Suprapubic skin (tissue), 4 donors: ENCODE data around the gene CLEC18A. TPM values are rescaled to one million over a fixed set of nuclear protein-coding genes. Genes with fewer than 3 reads are reported as not detected.
A peak's percentile ranks its signal among the peaks of the same experiment; 100 is the strongest.
"Not testable (repeated sequence)": the region's sequence is repeated elsewhere in the genome, so short reads cannot be mapped to it uniquely, and the experiment has no call there.

Source experiments
- DNase-seq, 2 donors: peaks; one replicate each; pipeline ENCODE4 v3.0.0-alpha.2; 2019; ENCODE audit warnings: low spot score in 2 of 2
- H3K27ac ChIP-seq: fragments of 200-600 bp; sonication (generic); one replicate; pipeline ENCODE4 v1.5.1; 2019
- H3K27me3 ChIP-seq: fragments of 200-600 bp; sonication (generic); one replicate; pipeline ENCODE4 v1.5.1; 2019
- H3K36me3 ChIP-seq: fragments of 200-600 bp; sonication (generic); one replicate; pipeline ENCODE4 v1.5.1; 2019
- H3K4me1 ChIP-seq: fragments of 200-600 bp; sonication (generic); one replicate; pipeline ENCODE4 v1.5.1; 2019
- H3K4me3 ChIP-seq: fragments of 200-600 bp; sonication (generic); one replicate; pipeline ENCODE4 v1.5.1; 2019; ENCODE audit warnings: mild to moderate bottlenecking
- H3K9me3 ChIP-seq: fragments of 200-600 bp; sonication (generic); one replicate; pipeline ENCODE4 v1.5.1; 2019
- EP300 ChIP-seq: sonication (generic); formaldehyde crosslinking; IDR thresholded peaks from one replicate; pipeline ENCODE4 v1.6.1; 2017; ENCODE audit warnings: antibody characterized with exemption
- POLR2A ChIP-seq, 2 donors: fragments of 450-650 bp; IDR thresholded peaks; one replicate each; pipeline ENCODE4 v1.6.1; 2017; ENCODE audit warnings: antibody characterized with exemption in 2 of 2, mild to moderate bottlenecking in 2 of 2, moderate library complexity in 2 of 2
- POLR2AphosphoS5 ChIP-seq, 3 donors: sonication (generic); formaldehyde crosslinking; IDR thresholded peaks; one replicate each; pipeline ENCODE4 v1.6.1; 2017; ENCODE audit warnings: antibody characterized with exemption in 3 of 3
- WGBS: methylation state at CpG from one replicate; pipeline ENCODE4 v1.1.5; 2018; 5-methylcytosine and 5-hydroxymethylcytosine counted together
- total RNA-seq, 4 donors: library from RNA; depleted of rRNA; stranded (reverse); fragments of >200 nt; gene quantifications; one replicate each; pipeline ENCODE4 v1.1.0, GENCODE V29; 2016
- TF ChIP-seq, protein P1 (sequence below), 2 donors: fragments of 200-600 bp in 1 of 2; fragments of 450-650 bp in 1 of 2; sonication (generic) in 1 of 2; IDR thresholded peaks; one replicate each; pipeline ENCODE4 v1.5.1; 2016 to 2019; ENCODE audit warnings: antibody characterized with exemption in 2 of 2, mild to moderate bottlenecking in 1 of 2, moderate library complexity in 1 of 2

Gene CLEC18A
- total RNA-seq, result 1 to 10 TPM in 3 of 4 donors, under 1 TPM in 1; 0.87 to 2.9 (median 1.5) TPM

DNA sequence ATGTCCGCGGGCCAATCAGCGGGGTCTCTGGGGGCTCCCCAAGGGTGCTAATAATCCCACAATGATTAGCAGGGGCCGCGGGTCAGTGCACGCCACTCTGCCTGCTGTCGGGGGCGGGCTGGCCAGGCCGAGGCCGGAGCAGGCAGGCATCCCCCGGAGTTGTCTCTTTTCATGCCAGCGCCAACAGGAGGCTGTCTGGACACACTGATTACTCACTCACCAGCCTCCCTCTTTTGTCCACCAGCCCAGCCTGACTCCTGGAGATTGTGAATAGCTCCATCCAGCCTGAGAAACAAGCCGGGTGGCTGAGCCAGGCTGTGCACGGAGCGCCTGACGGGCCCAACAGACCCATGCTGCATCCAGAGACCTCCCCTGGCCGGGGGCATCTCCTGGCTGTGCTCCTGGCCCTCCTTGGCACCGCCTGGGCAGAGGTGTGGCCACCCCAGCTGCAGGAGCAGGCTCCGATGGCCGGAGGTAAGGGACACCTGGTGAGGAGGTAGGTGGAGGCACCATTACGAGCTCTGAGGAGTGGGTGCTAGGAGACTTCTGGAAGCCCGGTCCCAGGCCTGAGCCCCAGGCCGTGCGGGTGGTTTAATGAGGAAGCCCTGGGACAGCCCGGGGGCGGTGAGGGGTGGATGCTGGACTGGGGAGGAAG lies at the start of gene CLEC18A:
CLEC18A (plus strand) TSS at position 318 of the 655 bp plus-strand sequence; CDS start at position 351, 33 bp downstream.
- no CpG with 5 or more reads among the region's 26 CpGs for WGBS
- H3K27me3 ChIP-seq, H3K36me3 ChIP-seq, H3K9me3 ChIP-seq, H3K4me1 ChIP-seq, H3K4me3 ChIP-seq, DNase-seq, H3K27ac ChIP-seq: not testable (repeated sequence)

DNA sequence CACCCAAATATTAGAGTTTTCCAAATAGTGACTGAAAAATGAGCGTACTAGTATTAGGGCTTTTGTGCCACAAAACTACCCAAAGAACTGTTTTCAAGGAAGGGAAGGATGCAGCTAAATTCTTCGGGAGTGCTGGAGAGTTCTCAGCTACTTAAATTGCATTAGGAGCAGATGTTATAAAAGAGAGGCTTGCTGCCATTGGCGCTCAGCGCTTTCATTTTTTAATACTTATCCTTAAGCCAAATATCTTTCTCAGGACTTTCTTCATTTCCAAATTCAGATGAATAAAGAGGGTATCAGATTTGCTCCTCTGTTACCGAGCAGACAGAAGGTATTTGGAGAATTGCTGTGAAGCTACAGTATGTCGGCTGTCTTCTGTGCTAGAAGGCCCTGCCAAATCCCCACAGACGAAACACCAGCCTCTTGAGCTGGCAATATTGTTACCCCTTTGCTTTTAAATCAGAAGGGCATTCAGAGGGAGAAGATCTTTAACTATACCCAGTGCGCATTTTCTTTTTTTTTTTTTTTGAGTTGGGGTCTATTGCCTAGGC lies 47.2 kb upstream of the CLEC18A start:
- peaks cover 5% of the 10 kb centered on the region for H3K36me3 ChIP-seq
- DNase-seq, result peak in 1 of 2 donors; percentile 40
- TF ChIP-seq POLR2AphosphoS5 (IDR thresholded peaks at IDR 0.05), result no peak
- TF ChIP-seq POLR2A (IDR thresholded peaks at IDR 0.05), result no peak
- TF ChIP-seq, protein P1, sequence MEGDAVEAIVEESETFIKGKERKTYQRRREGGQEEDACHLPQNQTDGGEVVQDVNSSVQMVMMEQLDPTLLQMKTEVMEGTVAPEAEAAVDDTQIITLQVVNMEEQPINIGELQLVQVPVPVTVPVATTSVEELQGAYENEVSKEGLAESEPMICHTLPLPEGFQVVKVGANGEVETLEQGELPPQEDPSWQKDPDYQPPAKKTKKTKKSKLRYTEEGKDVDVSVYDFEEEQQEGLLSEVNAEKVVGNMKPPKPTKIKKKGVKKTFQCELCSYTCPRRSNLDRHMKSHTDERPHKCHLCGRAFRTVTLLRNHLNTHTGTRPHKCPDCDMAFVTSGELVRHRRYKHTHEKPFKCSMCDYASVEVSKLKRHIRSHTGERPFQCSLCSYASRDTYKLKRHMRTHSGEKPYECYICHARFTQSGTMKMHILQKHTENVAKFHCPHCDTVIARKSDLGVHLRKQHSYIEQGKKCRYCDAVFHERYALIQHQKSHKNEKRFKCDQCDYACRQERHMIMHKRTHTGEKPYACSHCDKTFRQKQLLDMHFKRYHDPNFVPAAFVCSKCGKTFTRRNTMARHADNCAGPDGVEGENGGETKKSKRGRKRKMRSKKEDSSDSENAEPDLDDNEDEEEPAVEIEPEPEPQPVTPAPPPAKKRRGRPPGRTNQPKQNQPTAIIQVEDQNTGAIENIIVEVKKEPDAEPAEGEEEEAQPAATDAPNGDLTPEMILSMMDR (IDR thresholded peaks at IDR 0.05), result no peak
- no peak for TF ChIP-seq EP300
- peaks cover 11% of the 10 kb centered on the region for H3K4me1 ChIP-seq
- no peak overlapping the region for H3K4me3 ChIP-seq
- WGBS, result 67% methylated on average over 8 of the region's 8 CpGs
- H3K27me3 ChIP-seq, result no peaks in the 10 kb centered on the region
- H3K9me3 ChIP-seq, result no peaks in the 10 kb centered on the region
- no peak overlapping the region for H3K27ac ChIP-seq

GRCh38 chr16:69904495-69905170 lies 46.5 kb upstream of the CLEC18A start:
- Histone ChIP-seq H3K27ac (no peak overlapping the region), H3K4me1 (peaks cover 11% of the 10 kb centered on the region), H3K27me3 (no peaks in the 10 kb centered on the region), H3K9me3 (no peaks in the 10 kb centered on the region), H3K36me3 (peaks cover 10% of the 10 kb centered on the region), H3K4me3 (no peak overlapping the region)
- TF ChIP-seq, protein P1 (IDR thresholded peaks at IDR 0.05), result no peak
- TF ChIP-seq POLR2AphosphoS5 (IDR thresholded peaks at IDR 0.05) (no peak), EP300 (no peak), POLR2A (IDR thresholded peaks at IDR 0.05) (no peak)
- no peak for DNase-seq
- 68% methylated on average over 9 of the region's 9 CpGs for WGBS

GRCh38 chr16:69905171-69905555 lies 46.0 kb upstream of the CLEC18A start:
- Histone ChIP-seq H3K27ac (no peak overlapping the region), H3K4me3 (no peak overlapping the region), H3K4me1 (peaks cover 11% of the 10 kb centered on the region), H3K36me3 (peaks cover 10% of the 10 kb centered on the region), H3K27me3 (no peaks in the 10 kb centered on the region), H3K9me3 (no peaks in the 10 kb centered on the region)
- TF ChIP-seq EP300 (no peak), POLR2A (IDR thresholded peaks at IDR 0.05) (no peak), POLR2AphosphoS5 (IDR thresholded peaks at IDR 0.05) (no peak)
- TF ChIP-seq, protein P1 (IDR thresholded peaks at IDR 0.05), result no peak
- 62% methylated on average over 2 of the region's 2 CpGs for WGBS
- no peak for DNase-seq

- peaks cover 14% of the 10 kb centered on the region for H3K4me1 ChIP-seq
- 86% methylated on average over 6 of the region's 6 CpGs for WGBS
- DNase-seq, result no peak
- peaks cover 15% of the 10 kb centered on the region for H3K36me3 ChIP-seq
- H3K9me3 ChIP-seq, result no peaks in the 10 kb centered on the region
- no peak overlapping the region for H3K4me3 ChIP-seq
- no peaks in the 10 kb centered on the region for H3K27me3 ChIP-seq
- H3K27ac ChIP-seq, result no peak overlapping the region
- TF ChIP-seq, protein P1 (IDR thresholded peaks at IDR 0.05), result no peak
- TF ChIP-seq EP300, result no peak
- TF ChIP-seq POLR2A (IDR thresholded peaks at IDR 0.05), result no peak
- TF ChIP-seq POLR2AphosphoS5 (IDR thresholded peaks at IDR 0.05), result no peak
These were observed 44.2 kb upstream of the CLEC18A start for GRCh38 chr16:69906838-69907401.
